Measurements from ENCODE around the gene RNF111.
"Not testable (repeated sequence)": the region's sequence is repeated elsewhere in the genome, so short reads cannot be mapped to it uniquely, and the experiment has no call there.

The RNF111 gene

GRCh38 chr15:59131456-59131855 lies 144.0 kb downstream of the RNF111 start:
- Mint-ChIP-seq H3K27me3 (no peaks in the 10 kb centered on the region), H3K9me3 (peaks cover 7 to 25% of the 10 kb centered on the region in 2 donors), H3K27ac (no peak overlapping the region), H3K4me3 (no peak overlapping the region), H3K4me1 (peaks cover under 1% of the 10 kb centered on the region)
- DNase-seq (no peak), ATAC-seq (no peak)

GRCh38 chr15:59131969-59132562 lies 144.6 kb downstream of the RNF111 start:
- ATAC-seq, result no peak
- Mint-ChIP-seq H3K4me3 (no peak overlapping the region), H3K27me3 (no peaks in the 10 kb centered on the region), H3K9me3 (peaks cover 7 to 25% of the 10 kb centered on the region in 2 donors), H3K27ac (no peak overlapping the region), H3K4me1 (peaks cover 7% of the 10 kb centered on the region)
- DNase-seq, result no peak

- ATAC-seq, result no peak
Measured at GRCh38 chr15:59133929-59134427, 146.5 kb downstream of the RNF111 start.

GRCh38 chr15:59137566-59137965 lies 150.1 kb downstream of the RNF111 start:
- H3K9me3 Mint-ChIP-seq, result no peaks in the 10 kb centered on the region
- ATAC-seq, result peak; percentile 80
- no peak overlapping the region for H3K27ac Mint-ChIP-seq
- H3K4me1 Mint-ChIP-seq, result peaks cover 41% of the 10 kb centered on the region
- H3K27me3 Mint-ChIP-seq, result no peaks in the 10 kb centered on the region
- peak overlapping the region; percentile 60 to 61 for H3K4me3 Mint-ChIP-seq
- DNase-seq, result peak in 1 of 2 donors; percentile 17

More at GRCh38 chr15:59133929-59134427, 146.5 kb downstream of the RNF111 start:
- no peak overlapping the region for H3K4me3 Mint-ChIP-seq
- no peak overlapping the region for H3K27ac Mint-ChIP-seq
- peaks cover 26% of the 10 kb centered on the region for H3K4me1 Mint-ChIP-seq
- no peaks in the 10 kb centered on the region for H3K27me3 Mint-ChIP-seq
- DNase-seq, result no peak
- H3K9me3 Mint-ChIP-seq, result peaks cover 7 to 15% of the 10 kb centered on the region in 2 donors

- peaks cover 41% of the 10 kb centered on the region for H3K4me1 Mint-ChIP-seq
Measured at GRCh38 chr15:59138243-59138642, 150.8 kb downstream of the RNF111 start.

GRCh38 chr15:59140422-59141226 lies 153.2 kb downstream of the RNF111 start:
- H3K4me1 Mint-ChIP-seq, result peaks cover 41% of the 10 kb centered on the region
- H3K4me3 Mint-ChIP-seq, result no peak overlapping the region
- peak overlapping the region in 1 of 2 donors; percentile 67 for H3K27ac Mint-ChIP-seq
- H3K27me3 Mint-ChIP-seq, result no peaks in the 10 kb centered on the region
- ATAC-seq, result no peak
- H3K9me3 Mint-ChIP-seq, result no peaks in the 10 kb centered on the region
- no peak for DNase-seq

More at GRCh38 chr15:59138243-59138642, 150.8 kb downstream of the RNF111 start:
- H3K27me3 Mint-ChIP-seq, result no peaks in the 10 kb centered on the region
- DNase-seq (peak; percentile 52 to 55), ATAC-seq (peak; percentile 78)
- no peaks in the 10 kb centered on the region for H3K9me3 Mint-ChIP-seq
- H3K4me3 Mint-ChIP-seq, result peak overlapping the region in 1 of 2 donors; percentile 11
- no peak overlapping the region for H3K27ac Mint-ChIP-seq

- peaks cover 22% of the 10 kb centered on the region for H3K4me1 Mint-ChIP-seq
- DNase-seq (no peak), ATAC-seq (no peak)
- no peaks in the 10 kb centered on the region for H3K9me3 Mint-ChIP-seq
- no peak overlapping the region for H3K4me3 Mint-ChIP-seq
- no peak overlapping the region for H3K27ac Mint-ChIP-seq
- no peaks in the 10 kb centered on the region for H3K27me3 Mint-ChIP-seq
Measured at GRCh38 chr15:59143281-59143680, 155.8 kb downstream of the RNF111 start.

GRCh38 chr15:59144594-59144993 lies 157.1 kb downstream of the RNF111 start:
- not testable (repeated sequence) for H3K9me3 Mint-ChIP-seq, H3K27ac Mint-ChIP-seq, H3K27me3 Mint-ChIP-seq, ATAC-seq, H3K4me3 Mint-ChIP-seq, DNase-seq
- H3K4me1 Mint-ChIP-seq, result peaks cover 14% of the 10 kb centered on the region

Measured in stimulated activated naive CD8-positive, alpha-beta T cell treated with anti-CD3 and anti-CD28 coated beads, Interleukin-15, amount 100 ng/mL, for 72 hours (primary cell).